ENCODE results near the gene GPR62.

- no peak for TF ChIP-seq CTCF (IDR thresholded peaks at IDR 0.05)
- TF ChIP-seq POLR2A (IDR thresholded peaks at IDR 0.05) = no peak
- no peak for TF ChIP-seq POLR2AphosphoS5 (IDR thresholded peaks at IDR 0.05)
Observed at GRCh38 chr3:51961602-51962569, 6.7 kb downstream of the GPR62 start.

All from sigmoid colon (tissue), 4 donors.